ENCODE data around the gene WASF1. TPM values are rescaled to one million over a fixed set of nuclear protein-coding genes. Genes with fewer than 3 reads are reported as not detected.

Gene WASF1
- total RNA-seq, 1 experiment from 2014 or later = 7.3 TPM

- POLR2A ChIA-PET = no interaction called here
- intact Hi-C loops (cut with micrococcal nuclease; ENCODE audit: unreplicated experiment) = no loop called here
These were observed 19.1 kb upstream of the WASF1 start for GRCh38 chr6:110198561-110198960.

DNA sequence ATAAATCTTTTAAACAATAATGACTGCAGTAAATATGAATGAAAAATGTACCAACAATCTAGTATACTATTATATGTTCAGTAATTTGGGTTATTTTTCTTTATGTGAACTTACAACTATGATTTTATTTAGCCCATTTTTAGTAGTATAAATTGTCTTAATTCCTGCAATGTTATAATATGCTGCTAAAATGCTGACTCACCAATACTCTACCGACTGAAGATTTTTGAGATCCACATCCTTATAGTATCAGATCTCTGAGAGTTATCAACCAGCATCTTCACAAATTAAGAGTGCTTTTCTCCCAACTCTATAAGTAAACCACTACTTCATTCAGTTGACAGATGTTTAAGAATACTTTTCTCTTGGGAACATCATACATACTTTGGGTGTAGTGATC, 17.4 kb upstream of the WASF1 start:
- no peaks in the 10 kb centered on the region for H3K9me3 ChIP-seq
- ChIA-PET POLR2A (no interaction called here), CTCF (no interaction called here)
- H3K4me1 Mint-ChIP-seq (ENCODE audit: low read depth, unreplicated experiment) = peaks cover 6% of the 10 kb centered on the region
- no peak overlapping the region for H3K4me3 ChIP-seq (ENCODE audit: low read depth, low read length)
- no peaks in the 10 kb centered on the region for H3K27me3 ChIP-seq (replicated peaks; ENCODE audit: control insufficient read depth, insufficient read depth, low read length)
- no peak for DNase-seq
- no TSS peak for BruUV-seq (replicated peaks)
- TF ChIP-seq, protein P1, sequence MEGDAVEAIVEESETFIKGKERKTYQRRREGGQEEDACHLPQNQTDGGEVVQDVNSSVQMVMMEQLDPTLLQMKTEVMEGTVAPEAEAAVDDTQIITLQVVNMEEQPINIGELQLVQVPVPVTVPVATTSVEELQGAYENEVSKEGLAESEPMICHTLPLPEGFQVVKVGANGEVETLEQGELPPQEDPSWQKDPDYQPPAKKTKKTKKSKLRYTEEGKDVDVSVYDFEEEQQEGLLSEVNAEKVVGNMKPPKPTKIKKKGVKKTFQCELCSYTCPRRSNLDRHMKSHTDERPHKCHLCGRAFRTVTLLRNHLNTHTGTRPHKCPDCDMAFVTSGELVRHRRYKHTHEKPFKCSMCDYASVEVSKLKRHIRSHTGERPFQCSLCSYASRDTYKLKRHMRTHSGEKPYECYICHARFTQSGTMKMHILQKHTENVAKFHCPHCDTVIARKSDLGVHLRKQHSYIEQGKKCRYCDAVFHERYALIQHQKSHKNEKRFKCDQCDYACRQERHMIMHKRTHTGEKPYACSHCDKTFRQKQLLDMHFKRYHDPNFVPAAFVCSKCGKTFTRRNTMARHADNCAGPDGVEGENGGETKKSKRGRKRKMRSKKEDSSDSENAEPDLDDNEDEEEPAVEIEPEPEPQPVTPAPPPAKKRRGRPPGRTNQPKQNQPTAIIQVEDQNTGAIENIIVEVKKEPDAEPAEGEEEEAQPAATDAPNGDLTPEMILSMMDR (IDR thresholded peaks at IDR 0.05; ENCODE audit: insufficient read depth in 1 of 2, low read depth in 1 of 2, low read length in 1 of 2, severe bottlenecking in 1 of 2, unreplicated experiment in 1 of 2) = no peak
- peaks cover 1% of the 10 kb centered on the region; the same call in 1 of the 2 replicates for H3K36me3 ChIP-seq (ENCODE audit: control insufficient read depth, insufficient read depth, low read length)
- H3K9me3 Mint-ChIP-seq (ENCODE audit: unreplicated experiment) = no peaks in the 10 kb centered on the region
- no peak overlapping the region for H3K27ac Mint-ChIP-seq (ENCODE audit: unreplicated experiment)
- intact Hi-C loops (cut with micrococcal nuclease; ENCODE audit: unreplicated experiment) = no loop called here
- H3K4me3 Mint-ChIP-seq (ENCODE audit: unreplicated experiment) = no peak overlapping the region
- H3K4me1 ChIP-seq = peaks cover 15% of the 10 kb centered on the region; the same call in 1 of the 2 replicates
- H3K27me3 Mint-ChIP-seq (ENCODE audit: insufficient read depth, unreplicated experiment) = no peaks in the 10 kb centered on the region
- no peaks in the 10 kb centered on the region for H3K36me3 Mint-ChIP-seq (ENCODE audit: insufficient read depth, unreplicated experiment)

More at GRCh38 chr6:110198561-110198960, 19.1 kb upstream of the WASF1 start:
- Mint-ChIP-seq H3K4me1 (ENCODE audit: low read depth, unreplicated experiment) (peaks cover 6% of the 10 kb centered on the region), H3K36me3 (ENCODE audit: insufficient read depth, unreplicated experiment) (no peaks in the 10 kb centered on the region), H3K9me3 (ENCODE audit: unreplicated experiment) (no peaks in the 10 kb centered on the region), H3K27me3 (ENCODE audit: insufficient read depth, unreplicated experiment) (no peaks in the 10 kb centered on the region), H3K4me3 (ENCODE audit: unreplicated experiment) (no peak overlapping the region), H3K27ac (ENCODE audit: unreplicated experiment) (no peak overlapping the region)
- DNase-seq = no peak
- H3K9me3 ChIP-seq = no peaks in the 10 kb centered on the region
- BruUV-seq (replicated peaks) = no TSS peak
- TF ChIP-seq, protein P1 (IDR thresholded peaks at IDR 0.05; ENCODE audit: insufficient read depth in 1 of 2, low read depth in 1 of 2, low read length in 1 of 2, severe bottlenecking in 1 of 2, unreplicated experiment in 1 of 2) = no peak
- H3K36me3 ChIP-seq (ENCODE audit: control insufficient read depth, insufficient read depth, low read length) = peaks cover 1% of the 10 kb centered on the region; the same call in 1 of the 2 replicates
- H3K4me1 ChIP-seq = peaks cover 15% of the 10 kb centered on the region; the same call in 1 of the 2 replicates
- no peak overlapping the region for H3K4me3 ChIP-seq (ENCODE audit: low read depth, low read length)
- H3K27me3 ChIP-seq (replicated peaks; ENCODE audit: control insufficient read depth, insufficient read depth, low read length) = no peaks in the 10 kb centered on the region
- CTCF ChIA-PET = no interaction called here

DNA sequence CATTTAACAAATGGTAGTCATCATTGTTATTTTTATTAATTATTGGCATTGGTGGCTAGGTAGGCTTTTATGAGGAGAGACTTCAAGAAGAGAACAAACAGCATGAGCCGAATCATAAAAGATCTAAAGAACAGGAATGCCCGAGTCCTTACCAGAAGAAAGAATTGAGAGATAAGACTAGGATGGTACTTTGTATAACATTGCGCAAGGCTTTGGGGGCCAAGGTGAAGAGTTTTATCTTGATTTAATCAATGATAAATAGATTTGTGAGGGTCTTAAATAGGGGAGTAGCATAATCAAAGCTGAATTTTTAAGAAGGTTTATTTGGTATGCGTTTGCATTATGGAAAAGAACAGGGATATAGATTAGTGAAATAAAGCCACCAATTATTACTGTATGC, 16.2 kb upstream of the WASF1 start:
- Histone ChIP-seq H3K36me3 (ENCODE audit: control insufficient read depth, insufficient read depth, low read length) (peaks cover 1% of the 10 kb centered on the region; the same call in 1 of the 2 replicates), H3K4me3 (ENCODE audit: low read depth, low read length) (no peak overlapping the region), H3K4me1 (peaks cover 15% of the 10 kb centered on the region; the same call in 1 of the 2 replicates), H3K27me3 (replicated peaks; ENCODE audit: control insufficient read depth, insufficient read depth, low read length) (no peaks in the 10 kb centered on the region), H3K9me3 (no peaks in the 10 kb centered on the region)
- Mint-ChIP-seq H3K4me3 (ENCODE audit: unreplicated experiment) (no peak overlapping the region), H3K4me1 (ENCODE audit: low read depth, unreplicated experiment) (peaks cover 6% of the 10 kb centered on the region), H3K27me3 (ENCODE audit: insufficient read depth, unreplicated experiment) (no peaks in the 10 kb centered on the region), H3K27ac (ENCODE audit: unreplicated experiment) (no peak overlapping the region), H3K36me3 (ENCODE audit: insufficient read depth, unreplicated experiment) (no peaks in the 10 kb centered on the region), H3K9me3 (ENCODE audit: unreplicated experiment) (no peaks in the 10 kb centered on the region)
- BruUV-seq (replicated peaks) = no TSS peak
- POLR2A ChIA-PET = no interaction called here
- DNase-seq = peak in 1 of 2 experiments; percentile 5
- intact Hi-C loops (cut with micrococcal nuclease; ENCODE audit: unreplicated experiment) = no loop called here
- TF ChIP-seq, protein P1 (IDR thresholded peaks at IDR 0.05; ENCODE audit: insufficient read depth in 1 of 2, low read depth in 1 of 2, low read length in 1 of 2, severe bottlenecking in 1 of 2, unreplicated experiment in 1 of 2) = no peak
- CTCF ChIA-PET = no interaction called here
